GM15510 (cell line): ENCODE results near the gene ABHD8.

Experiments
- POLR2A ChIP-seq: IDR thresholded peaks from 3 replicates; pipeline ENCODE4 v1.6.1; 2011; ENCODE audit warnings: borderline replicate concordance; ENCODE audit not compliant: insufficient read length; ENCODE audit errors: extremely low read depth

Gene ABHD8

GRCh38 chr19:17312189-17313113, 9.2 kb upstream of the ABHD8 start:
- no peak for TF ChIP-seq POLR2A

- no peak for TF ChIP-seq POLR2A
These were observed 8.4 kb upstream of the ABHD8 start for GRCh38 chr19:17311455-17312188.

- TF ChIP-seq POLR2A: no peak
These were observed 6.8 kb upstream of the ABHD8 start for GRCh38 chr19:17309965-17310461.

GRCh38 chr19:17309198-17309964, 6.2 kb upstream of the ABHD8 start, which contains the start of gene DDA1:
DDA1 (plus strand) TSS chr19:17309563; CDS start chr19:17309655, 92 bp downstream.
- peak; percentile 73 for TF ChIP-seq POLR2A

- TF ChIP-seq POLR2A: no peak
These were observed 4.7 kb upstream of the ABHD8 start for GRCh38 chr19:17307876-17308377.

GRCh38 chr19:17306285-17306714, 3.1 kb upstream of the ABHD8 start:
- no peak for TF ChIP-seq POLR2A

- peak; percentile 80 for TF ChIP-seq POLR2A
These were observed 2.5 kb upstream of the ABHD8 start, which contains the start of gene MRPL34 for GRCh38 chr19:17305517-17306284. MRPL34 (plus strand) TSS chr19:17305872; CDS start chr19:17305893, 21 bp downstream.

GRCh38 chr19:17305216-17305516, 1.9 kb upstream of the ABHD8 start:
- TF ChIP-seq POLR2A: no peak

GRCh38 chr19:17304386-17305215, 1.4 kb upstream of the ABHD8 start:
- no peak for TF ChIP-seq POLR2A

GRCh38 chr19:17303940-17304267, 679 bp upstream of the ABHD8 start:
- no peak for TF ChIP-seq POLR2A

- TF ChIP-seq POLR2A: no peak
These were observed 646 bp downstream of the ABHD8 start for GRCh38 chr19:17302391-17303166.

GRCh38 chr19:17300992-17301619, 2.1 kb downstream of the ABHD8 start:
- TF ChIP-seq POLR2A: no peak
